HepG2 (cell line): ENCODE results near the gene NOP9. TPM values are rescaled to one million over a fixed set of nuclear protein-coding genes. Genes with fewer than 3 reads are reported as not detected.
A peak's percentile ranks its signal among the peaks of the same experiment; 100 is the strongest.

ENCODE experiments used
- ATAD3A ChIP-seq: sonication (generic); formaldehyde crosslinking; IDR thresholded peaks from 2 replicates; pipeline ENCODE4 v1.4.0; 2020; ENCODE audit warnings: missing genetic modification reagents
- ATF7-NPFF ChIP-seq: sonication (generic); formaldehyde crosslinking; IDR thresholded peaks from 2 replicates; pipeline ENCODE4 v1.8.1; 2023; ENCODE audit warnings: mild to moderate bottlenecking, low read depth, missing genetic modification reagents, moderate library complexity
- DZIP1 ChIP-seq: sonication (generic); formaldehyde crosslinking; IDR thresholded peaks from 2 replicates; pipeline ENCODE4 v1.5.0; 2020; ENCODE audit warnings: mild to moderate bottlenecking, missing genetic modification reagents
- GPN1 ChIP-seq: sonication (generic); formaldehyde crosslinking; IDR thresholded peaks from 2 replicates; pipeline ENCODE4 v1.5.1; 2020; ENCODE audit warnings: missing genetic modification reagents, borderline replicate concordance
- JUNB ChIP-seq: sonication (generic); formaldehyde crosslinking; IDR thresholded peaks from 2 replicates; pipeline ENCODE4 v1.8.0; 2022; ENCODE audit warnings: missing genetic modification reagents, mild to moderate bottlenecking, borderline replicate concordance
- KAT2B ChIP-seq: fragments of 150-350 bp; IDR thresholded peaks from 2 replicates; pipeline ENCODE4 v1.6.1; 2014; ENCODE audit warnings: low read depth, low read length, borderline replicate concordance
- KDM4B ChIP-seq: sonication (generic); formaldehyde crosslinking; IDR thresholded peaks from 2 replicates; pipeline ENCODE4 v1.4.0; 2020; ENCODE audit warnings: missing genetic modification reagents
- MTA3 ChIP-seq: sonication (generic); formaldehyde crosslinking; IDR thresholded peaks from 2 replicates; pipeline ENCODE4 v1.4.0; 2020; ENCODE audit warnings: missing genetic modification reagents
- NFRKB ChIP-seq: fragments of 450-650 bp; IDR thresholded peaks from 2 replicates; pipeline ENCODE4 v1.6.1; 2017
- NFYC ChIP-seq: IDR thresholded peaks from 2 replicates; pipeline ENCODE4 v1.6.1; 2016; ENCODE audit warnings: missing genetic modification reagents, missing compliant biosample characterization
- TCF7 ChIP-seq: sonication (generic); IDR thresholded peaks from 2 replicates; pipeline ENCODE4 v1.6.1; 2016; ENCODE audit warnings: antibody characterized with exemption, low read depth
- TEF ChIP-seq: sonication (generic); formaldehyde crosslinking; IDR thresholded peaks from 2 replicates; pipeline ENCODE4 v1.5.0; 2020; ENCODE audit warnings: missing genetic modification reagents
- TFE3 ChIP-seq: IDR thresholded peaks from 2 replicates; pipeline ENCODE4 v1.6.1; 2016
- TIGD3 ChIP-seq: sonication (generic); formaldehyde crosslinking; IDR thresholded peaks from 2 replicates; pipeline ENCODE4 v1.5.1; 2020; ENCODE audit warnings: mild to moderate bottlenecking, missing genetic modification reagents, borderline replicate concordance
- WIZ ChIP-seq: sonication (generic); formaldehyde crosslinking; IDR thresholded peaks from 2 replicates; pipeline ENCODE4 v1.5.1; 2020; ENCODE audit warnings: mild to moderate bottlenecking, missing genetic modification reagents
- ZNF10 ChIP-seq: sonication (generic); formaldehyde crosslinking; IDR thresholded peaks from 2 replicates; pipeline ENCODE4 v1.4.0; 2020; ENCODE audit warnings: mild to moderate bottlenecking, low read depth, missing genetic modification reagents, borderline replicate concordance
- ZNF225 ChIP-seq: sonication (generic); formaldehyde crosslinking; IDR thresholded peaks from 2 replicates; pipeline ENCODE4 v1.4.0; 2020; ENCODE audit warnings: mild to moderate bottlenecking, missing genetic modification reagents
- ZNF446 ChIP-seq: sonication (generic); formaldehyde crosslinking; IDR thresholded peaks from 2 replicates; pipeline ENCODE4 v1.5.0; 2020; ENCODE audit warnings: mild to moderate bottlenecking, missing genetic modification reagents
- ZNF501 ChIP-seq: sonication (generic); formaldehyde crosslinking; IDR thresholded peaks from 2 replicates; pipeline ENCODE4 v1.5.1; 2020; ENCODE audit warnings: mild to moderate bottlenecking, moderate library complexity, missing genetic modification reagents
- ZNF569 ChIP-seq: sonication (generic); formaldehyde crosslinking; IDR thresholded peaks from 2 replicates; pipeline ENCODE4 v1.5.0; 2020; ENCODE audit warnings: mild to moderate bottlenecking, missing genetic modification reagents, moderate library complexity, borderline replicate concordance
- ZNF639 ChIP-seq: conservative IDR thresholded peaks from 2 replicates; pipeline ENCODE4 v1.6.1; 2018; ENCODE audit warnings: missing genetic modification reagents
- polyA plus RNA-seq, 8 experiments: library from polyadenylated mRNA; depleted of rRNA in 3 of 8; stranded (reverse) in 7 of 8; unstranded in 1 of 8; fragments of >200 nt; fragmentation: Illumina TruSeq in 4 of 8; extraction: Trizol in 4 of 8; gene quantifications; 2 replicates each; pipeline versions ENCODE4 v1.2.1 to v1.2.3, GENCODE V29; 2011 to 2016; ENCODE audit warnings: low read depth in 4 of 8, missing spikeins in 1 of 8, mixed read lengths in 1 of 8; ENCODE audit not compliant: insufficient read depth in 1 of 8
- total RNA-seq, 5 experiments: library from RNA; depleted of rRNA; stranded (reverse); fragments of >200 nt; fragmentation: Illumina TruSeq; extraction: Trizol; gene quantifications; 2 replicates each; pipeline ENCODE4 v1.2.3, GENCODE V29; 2016; ENCODE audit warnings: low read depth in 1 of 5

NOP9 gene
- total and polyA plus RNA-seq, 2 of the 13 experiments (the other 11 are each of a cell fraction or from before 2014, with no cell fraction given): 24.5 to 61.6 TPM

- TF ChIP-seq DZIP1 (CRISPR knock-in tag) (peak; percentile 89), ZNF10 (CRISPR knock-in tag) (peak; percentile 29; the same call in 1 of the 2 replicates), JUNB (CRISPR knock-in tag) (peak; percentile 91), ATAD3A (CRISPR knock-in tag) (peak; percentile 52; the same call in 1 of the 2 replicates), TCF7 (peak; percentile 20; the same call in 1 of the 2 replicates), ATF7-NPFF (CRISPR knock-in tag) (peak; percentile 99), KDM4B (CRISPR knock-in tag) (peak; percentile 98), TEF (CRISPR knock-in tag) (peak; percentile 81; the same call in 1 of the 2 replicates), GPN1 (CRISPR knock-in tag) (peak; percentile 87; the same call in 1 of the 2 replicates), ZNF639 (CRISPR knock-in tag) (peak; percentile 96), ZNF446 (CRISPR knock-in tag) (peak; percentile 99), ZNF225 (CRISPR knock-in tag) (peak; percentile 98), TFE3 (CRISPR knock-in tag) (peak; percentile 92), NFRKB (no peak), KAT2B (no peak), WIZ (CRISPR knock-in tag) (peak; percentile 97), MTA3 (no peak), ZNF501 (CRISPR knock-in tag) (peak; percentile 100), TIGD3 (peak; percentile 98), NFYC (peak; percentile 68; the same call in 1 of the 2 replicates), ZNF569 (CRISPR knock-in tag) (peak; percentile 100)
Observed at GRCh38 chr14:24271134-24271833, 28.4 kb upstream of the NOP9 start, which contains the start of gene RABGGTA (continued).
